ENCODE results near the gene LPCAT2. TPM values are rescaled to one million over a fixed set of nuclear protein-coding genes. Genes with fewer than 3 reads are reported as not detected.

The LPCAT2 gene
- total and polyA plus RNA-seq, 2 experiments from 2014 or later = 7.8 to 23.8 TPM

- H3K79me2 ChIP-seq (replicated peaks; ENCODE audit: insufficient read depth) = no peaks in the 10 kb centered on the region
- Mint-ChIP-seq H3K36me3 (ENCODE audit: low read depth) (peaks cover 14% of the 10 kb centered on the region), H3K4me1 (peaks cover 18% of the 10 kb centered on the region; the same call in 2 of the 3 replicates), H3K9me3 (no peaks in the 10 kb centered on the region), H3K27ac (no peak overlapping the region), H3K27me3 (ENCODE audit: insufficient read depth, low read depth, poor library complexity) (peaks cover 5% of the 10 kb centered on the region), H3K4me3 (no peak overlapping the region)
- no peaks in the 10 kb centered on the region for H3K9me2 ChIP-seq (ENCODE audit: insufficient read depth)
- no peak for DNase-seq (ENCODE audit: low spot score)
- H3K4me3 ChIP-seq = no peak overlapping the region
- H3K4me2 ChIP-seq = no peak overlapping the region
- H2AFZ ChIP-seq = no peak overlapping the region
- no peaks in the 10 kb centered on the region for H3K27me3 ChIP-seq (ENCODE audit: insufficient read depth)
- peaks cover 13% of the 10 kb centered on the region for H3K4me1 ChIP-seq (ENCODE audit: insufficient read depth)
- H3K36me3 ChIP-seq (ENCODE audit: insufficient read depth) = no peaks in the 10 kb centered on the region
- TF ChIP-seq EZH2phosphoT487 (IDR thresholded peaks at IDR 0.05; ENCODE audit: unreplicated experiment) (no peak), ZNF114 (CRISPR knock-in tag; IDR thresholded peaks at IDR 0.05) (no peak), JUNB (IDR thresholded peaks at IDR 0.05; ENCODE audit: unreplicated experiment) (no peak), STAT1 (IDR thresholded peaks at IDR 0.05; ENCODE audit: unreplicated experiment) (no peak), REST (IDR thresholded peaks at IDR 0.05; ENCODE audit: unreplicated experiment) (no peak), ZNF331 (CRISPR knock-in tag; IDR thresholded peaks at IDR 0.05; ENCODE audit: low read depth) (no peak)
- TF ChIP-seq, protein P1, sequence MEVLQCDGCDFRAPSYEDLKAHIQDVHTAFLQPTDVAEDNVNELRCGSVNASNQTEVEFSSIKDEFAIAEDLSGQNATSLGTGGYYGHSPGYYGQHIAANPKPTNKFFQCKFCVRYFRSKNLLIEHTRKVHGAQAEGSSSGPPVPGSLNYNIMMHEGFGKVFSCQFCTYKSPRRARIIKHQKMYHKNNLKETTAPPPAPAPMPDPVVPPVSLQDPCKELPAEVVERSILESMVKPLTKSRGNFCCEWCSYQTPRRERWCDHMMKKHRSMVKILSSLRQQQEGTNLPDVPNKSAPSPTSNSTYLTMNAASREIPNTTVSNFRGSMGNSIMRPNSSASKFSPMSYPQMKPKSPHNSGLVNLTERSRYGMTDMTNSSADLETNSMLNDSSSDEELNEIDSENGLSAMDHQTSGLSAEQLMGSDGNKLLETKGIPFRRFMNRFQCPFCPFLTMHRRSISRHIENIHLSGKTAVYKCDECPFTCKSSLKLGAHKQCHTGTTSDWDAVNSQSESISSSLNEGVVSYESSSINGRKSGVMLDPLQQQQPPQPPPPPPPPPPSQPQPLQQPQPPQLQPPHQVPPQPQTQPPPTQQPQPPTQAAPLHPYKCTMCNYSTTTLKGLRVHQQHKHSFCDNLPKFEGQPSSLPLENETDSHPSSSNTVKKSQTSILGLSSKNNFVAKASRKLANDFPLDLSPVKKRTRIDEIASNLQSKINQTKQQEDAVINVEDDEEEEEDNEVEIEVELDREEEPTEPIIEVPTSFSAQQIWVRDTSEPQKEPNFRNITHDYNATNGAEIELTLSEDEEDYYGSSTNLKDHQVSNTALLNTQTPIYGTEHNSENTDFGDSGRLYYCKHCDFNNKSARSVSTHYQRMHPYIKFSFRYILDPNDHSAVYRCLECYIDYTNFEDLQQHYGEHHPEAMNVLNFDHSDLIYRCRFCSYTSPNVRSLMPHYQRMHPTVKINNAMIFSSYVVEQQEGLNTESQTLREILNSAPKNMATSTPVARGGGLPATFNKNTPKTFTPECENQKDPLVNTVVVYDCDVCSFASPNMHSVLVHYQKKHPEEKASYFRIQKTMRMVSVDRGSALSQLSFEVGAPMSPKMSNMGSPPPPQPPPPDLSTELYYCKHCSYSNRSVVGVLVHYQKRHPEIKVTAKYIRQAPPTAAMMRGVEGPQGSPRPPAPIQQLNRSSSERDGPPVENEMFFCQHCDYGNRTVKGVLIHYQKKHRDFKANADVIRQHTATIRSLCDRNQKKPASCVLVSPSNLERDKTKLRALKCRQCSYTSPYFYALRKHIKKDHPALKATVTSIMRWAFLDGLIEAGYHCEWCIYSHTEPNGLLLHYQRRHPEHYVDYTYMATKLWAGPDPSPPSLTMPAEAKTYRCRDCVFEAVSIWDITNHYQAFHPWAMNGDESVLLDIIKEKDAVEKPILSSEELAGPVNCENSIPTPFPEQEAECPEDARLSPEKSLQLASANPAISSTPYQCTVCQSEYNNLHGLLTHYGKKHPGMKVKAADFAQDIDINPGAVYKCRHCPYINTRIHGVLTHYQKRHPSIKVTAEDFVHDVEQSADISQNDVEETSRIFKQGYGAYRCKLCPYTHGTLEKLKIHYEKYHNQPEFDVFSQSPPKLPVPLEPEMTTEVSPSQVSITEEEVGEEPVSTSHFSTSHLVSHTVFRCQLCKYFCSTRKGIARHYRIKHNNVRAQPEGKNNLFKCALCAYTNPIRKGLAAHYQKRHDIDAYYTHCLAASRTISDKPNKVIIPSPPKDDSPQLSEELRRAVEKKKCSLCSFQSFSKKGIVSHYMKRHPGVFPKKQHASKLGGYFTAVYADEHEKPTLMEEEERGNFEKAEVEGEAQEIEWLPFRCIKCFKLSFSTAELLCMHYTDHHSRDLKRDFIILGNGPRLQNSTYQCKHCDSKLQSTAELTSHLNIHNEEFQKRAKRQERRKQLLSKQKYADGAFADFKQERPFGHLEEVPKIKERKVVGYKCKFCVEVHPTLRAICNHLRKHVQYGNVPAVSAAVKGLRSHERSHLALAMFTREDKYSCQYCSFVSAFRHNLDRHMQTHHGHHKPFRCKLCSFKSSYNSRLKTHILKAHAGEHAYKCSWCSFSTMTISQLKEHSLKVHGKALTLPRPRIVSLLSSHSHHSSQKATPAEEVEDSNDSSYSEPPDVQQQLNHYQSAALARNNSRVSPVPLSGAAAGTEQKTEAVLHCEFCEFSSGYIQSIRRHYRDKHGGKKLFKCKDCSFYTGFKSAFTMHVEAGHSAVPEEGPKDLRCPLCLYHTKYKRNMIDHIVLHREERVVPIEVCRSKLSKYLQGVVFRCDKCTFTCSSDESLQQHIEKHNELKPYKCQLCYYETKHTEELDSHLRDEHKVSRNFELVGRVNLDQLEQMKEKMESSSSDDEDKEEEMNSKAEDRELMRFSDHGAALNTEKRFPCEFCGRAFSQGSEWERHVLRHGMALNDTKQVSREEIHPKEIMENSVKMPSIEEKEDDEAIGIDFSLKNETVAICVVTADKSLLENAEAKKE (CRISPR knock-in tag; IDR thresholded peaks at IDR 0.05) = no peak
- no peak overlapping the region for H3K27ac ChIP-seq (ENCODE audit: low read depth)
- H3F3A ChIP-seq (replicated peaks; ENCODE audit: low read depth) = no peaks in the 10 kb centered on the region
- no peak for ATAC-seq
- no peaks in the 10 kb centered on the region; the same call in none of the 2 replicates for H4K20me1 ChIP-seq (replicated peaks; ENCODE audit: insufficient read depth)
Observed at GRCh38 chr16:55497558-55497957, 11.3 kb upstream of the LPCAT2 start.
